ENCODE results near the gene PNMT. TPM values are rescaled to one million over a fixed set of nuclear protein-coding genes. Genes with fewer than 3 reads are reported as not detected.

PNMT gene
- total and polyA plus RNA-seq, 2 of the 4 experiments (the other 2 are of a cell fraction), result not detected

- no peak for ATAC-seq (ENCODE audit: low read depth)
- WGBS, 2 experiments (ENCODE audit: extremely low coverage in 2 of 2, insufficient read length in 1 of 2), result 50% methylated on average over 1 of the region's 8 CpGs; no CpG with 5 or more reads in 1 of the 2 experiments
These were observed 16.2 kb upstream of the PNMT start for GRCh38 chr17:39651923-39652586.

More at GRCh38 chr17:39651923-39652586, 16.2 kb upstream of the PNMT start:
- no peak for TF ChIP-seq RFX5 (IDR thresholded peaks at IDR 0.05; ENCODE audit: low read depth, low read length)
- TF ChIP-seq MXI1 (IDR thresholded peaks at IDR 0.05; ENCODE audit: borderline replicate concordance, low read depth, low read length), result no peak
- no peak for TF ChIP-seq NFE2L2 (IDR thresholded peaks at IDR 0.05; ENCODE audit: low read depth, low read length)
- no peak for TF ChIP-seq FOS (IDR thresholded peaks at IDR 0.05; ENCODE audit: low read depth, low read length)
- no peak for TF ChIP-seq BHLHE40 (IDR thresholded peaks at IDR 0.05; ENCODE audit: low read depth, low read length)
- no peak overlapping the region for H2BK5ac ChIP-seq (ENCODE audit: low read depth, low read length, poor library complexity, severe bottlenecking)
- H3K9ac ChIP-seq (ENCODE audit: low read depth, low read length), result no peak overlapping the region
- no peak overlapping the region for H3K56ac ChIP-seq (ENCODE audit: extremely low read depth, insufficient read depth, low read length)
- no peak overlapping the region for H2AK9ac ChIP-seq (replicated peaks; ENCODE audit: low read depth, low read length, poor library complexity)
- peaks cover 4% of the 10 kb centered on the region for H3K9me1 ChIP-seq (ENCODE audit: insufficient read depth, low read length)
- peaks cover 6% of the 10 kb centered on the region for H3K36me3 ChIP-seq (ENCODE audit: control insufficient read depth, insufficient read depth, low read length)
- peaks cover 36% of the 10 kb centered on the region for H4K20me1 ChIP-seq (ENCODE audit: insufficient read depth, low read length)
- no peak for DNase-seq
- H3K4me2 ChIP-seq (ENCODE audit: low read depth, low read length), result no peak overlapping the region
- no peak overlapping the region for H3K4me3 ChIP-seq (ENCODE audit: insufficient read depth, low read depth, low read length)
- no peak overlapping the region for H2BK20ac ChIP-seq (ENCODE audit: low read depth, low read length)
- H2BK120ac ChIP-seq (ENCODE audit: low read depth, low read length), result no peak overlapping the region
- no peak overlapping the region for H3K18ac ChIP-seq (ENCODE audit: low read depth, low read length)
- ChIA-PET CTCF (no interaction called here), POLR2A (ENCODE audit: unreplicated experiment) (no interaction called here)
- dilution Hi-C loops (cut with HindIII; ENCODE audit: low sequenced_read_pairs, unreplicated experiment) (no loop called here), in situ Hi-C loops (cut with MboI; ENCODE audit: low sequenced_read_pairs) (no loop called here), intact Hi-C loops (cut with micrococcal nuclease) (no loop called here)
- no peak overlapping the region for H4K8ac ChIP-seq (ENCODE audit: low read depth in 2 of 2, low read length in 2 of 2)
- no peaks in the 10 kb centered on the region for H3K9me3 ChIP-seq (ENCODE audit: control insufficient read depth, insufficient read depth, low read length)
- H3K79me1 ChIP-seq (ENCODE audit: low read depth in 1 of 2, low read length in 2 of 2), result peaks cover 16 to 44% of the 10 kb centered on the region in 2 experiments
- H3K23ac ChIP-seq (ENCODE audit: low read depth, low read length), result peak overlapping the region; percentile 17; the same call in 1 of the 2 replicates
- H3K27me3 ChIP-seq (ENCODE audit: control insufficient read depth, insufficient read depth, low read length), result no peaks in the 10 kb centered on the region
- no peak overlapping the region for H3K14ac ChIP-seq (replicated peaks; ENCODE audit: low read depth, low read length)
- H3K27ac ChIP-seq (ENCODE audit: insufficient read depth, low read length), result no peak overlapping the region
- H4K91ac ChIP-seq (ENCODE audit: insufficient read depth, low read depth, low read length), result no peak overlapping the region
- no TSS peak for BruUV-seq (replicated peaks)
- H2BK15ac ChIP-seq (ENCODE audit: low read depth, low read length), result no peak overlapping the region
- peaks cover 3% of the 10 kb centered on the region; the same call in 1 of the 2 replicates for H3K4me1 ChIP-seq (ENCODE audit: control insufficient read depth, insufficient read depth, low read length)
- no peak overlapping the region for H2AK5ac ChIP-seq (ENCODE audit: low read depth, low read length)
- H3K4ac ChIP-seq (ENCODE audit: low read depth, low read length), result no peak overlapping the region
- no peak overlapping the region for H2AFZ ChIP-seq (replicated peaks; ENCODE audit: low read length, poor library complexity)
- H4K5ac ChIP-seq (ENCODE audit: low read depth, low read length), result no peak overlapping the region

Measured in IMR-90 (cell line).